IPS DF 19.7 (cell line): Measurements from ENCODE around the gene SNAPC1.
"Not testable (repeated sequence)": the region's sequence is repeated elsewhere in the genome, so short reads cannot be mapped to it uniquely, and the experiment has no call there.

Source experiments
- DNase-seq: peaks from one replicate; pipeline ENCODE4 v3.0.0-alpha.2; 2013; ENCODE audit warnings: low read depth, low spot score

Gene SNAPC1

GRCh38 chr14:61749867-61750266, 12.4 kb upstream of the SNAPC1 start:
- DNase-seq: no peak

DNA sequence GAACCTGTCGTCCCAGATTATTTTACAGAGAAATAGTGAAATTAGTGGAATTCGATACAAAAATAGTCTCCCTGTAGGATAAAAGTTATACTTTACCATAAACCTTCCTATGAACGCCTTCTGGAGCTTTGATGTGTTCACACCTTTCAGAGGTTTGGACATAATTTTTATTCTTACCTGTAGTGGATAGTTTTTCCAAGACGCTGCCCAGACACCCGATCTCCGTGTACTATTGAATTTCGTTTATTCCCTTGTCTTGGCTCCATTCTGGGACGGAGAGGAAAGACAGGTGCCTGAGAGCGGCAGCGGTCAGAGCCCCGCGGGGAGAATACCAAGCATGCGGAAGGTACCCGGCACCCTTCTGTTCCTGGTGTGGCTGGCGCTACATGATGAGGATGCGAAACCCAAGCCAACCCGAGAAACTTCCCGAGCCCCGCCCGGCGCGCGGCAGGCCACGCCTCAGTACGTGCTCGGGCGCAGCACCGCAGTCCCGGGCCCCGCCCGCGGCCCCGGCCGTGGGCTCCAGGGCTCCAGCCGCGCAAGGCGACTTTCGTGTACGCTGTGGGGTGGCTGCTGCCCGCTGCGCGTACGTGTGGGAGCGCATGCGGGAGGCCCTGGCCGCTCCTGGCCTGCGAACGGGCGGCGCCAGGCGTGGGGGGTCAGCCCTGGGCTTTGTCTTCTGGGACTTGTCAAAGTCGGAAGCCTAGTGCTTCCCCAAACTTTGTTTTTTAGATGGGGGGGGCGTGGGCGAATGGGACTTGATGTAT, 11.3 kb upstream of the SNAPC1 start:
- peak; percentile 63 for DNase-seq

DNA sequence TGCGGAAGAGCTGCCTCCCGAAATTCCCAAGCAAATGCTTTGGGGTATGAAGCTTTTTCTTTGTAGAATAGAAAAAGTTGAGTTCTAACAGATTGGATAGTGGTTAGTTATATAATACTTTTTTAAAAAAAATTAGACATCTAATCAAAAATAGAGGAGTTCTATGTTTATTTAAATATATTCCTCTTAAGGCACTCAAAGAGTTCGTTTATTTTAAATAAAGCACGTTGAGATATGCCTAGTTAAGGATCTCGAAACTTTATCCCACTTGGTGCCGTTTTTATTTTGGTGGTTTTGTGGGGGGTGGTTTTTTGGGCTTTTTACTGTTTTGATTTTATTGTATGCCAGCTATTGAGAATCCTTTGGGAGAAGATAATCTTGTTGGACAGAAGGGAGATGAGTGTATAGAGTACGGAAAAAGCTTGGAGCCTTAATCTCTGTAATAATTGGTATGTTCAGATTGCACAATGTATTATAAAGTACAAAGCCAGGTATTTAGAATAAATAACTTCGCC, 10.7 kb upstream of the SNAPC1 start:
- DNase-seq: no peak

DNA sequence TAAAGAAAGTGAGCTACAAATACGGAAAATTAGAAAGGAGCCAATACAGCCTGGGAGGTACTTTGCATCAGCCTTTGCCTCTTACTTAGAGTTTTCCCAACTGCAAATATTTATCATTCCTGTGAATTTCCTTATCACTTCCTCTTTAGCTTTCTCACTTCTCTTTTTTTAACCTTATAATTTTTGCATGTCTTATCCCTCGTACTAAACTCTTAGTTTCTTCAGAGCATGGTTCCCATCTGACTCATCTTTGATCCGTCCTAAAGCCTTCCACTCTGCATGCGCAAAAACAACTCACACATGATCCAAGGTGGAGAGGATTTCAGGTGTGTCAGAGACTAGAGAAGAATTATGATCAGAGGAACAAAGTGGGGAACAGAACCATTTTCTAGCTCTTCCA, 9.6 kb upstream of the SNAPC1 start:
- DNase-seq: no peak

GRCh38 chr14:61753631-61754030, 8.6 kb upstream of the SNAPC1 start:
- no peak for DNase-seq

GRCh38 chr14:61754627-61755381, 7.4 kb upstream of the SNAPC1 start:
- DNase-seq: no peak

GRCh38 chr14:61755382-61755742, 6.9 kb upstream of the SNAPC1 start:
- DNase-seq: not testable (repeated sequence)

DNA sequence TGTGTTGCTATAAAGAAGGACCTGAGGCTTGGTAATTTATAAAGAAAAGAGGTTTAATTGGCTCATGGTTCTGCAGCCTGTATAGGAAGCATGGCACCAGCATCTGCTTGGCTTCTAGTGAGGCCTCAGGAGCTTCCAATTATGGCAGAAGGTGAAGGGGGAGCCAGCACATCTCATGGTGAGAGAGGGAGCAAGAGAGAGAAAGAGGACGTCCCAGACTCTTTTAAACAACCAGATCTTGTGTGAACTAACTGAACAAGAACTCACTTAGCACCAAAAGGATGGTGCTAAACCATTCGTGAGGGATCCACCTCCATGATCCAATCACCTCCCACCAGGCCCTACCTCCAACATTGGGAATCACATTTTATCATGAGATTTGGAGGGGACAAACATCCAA, 6.1 kb upstream of the SNAPC1 start:
- no peak for DNase-seq

DNA sequence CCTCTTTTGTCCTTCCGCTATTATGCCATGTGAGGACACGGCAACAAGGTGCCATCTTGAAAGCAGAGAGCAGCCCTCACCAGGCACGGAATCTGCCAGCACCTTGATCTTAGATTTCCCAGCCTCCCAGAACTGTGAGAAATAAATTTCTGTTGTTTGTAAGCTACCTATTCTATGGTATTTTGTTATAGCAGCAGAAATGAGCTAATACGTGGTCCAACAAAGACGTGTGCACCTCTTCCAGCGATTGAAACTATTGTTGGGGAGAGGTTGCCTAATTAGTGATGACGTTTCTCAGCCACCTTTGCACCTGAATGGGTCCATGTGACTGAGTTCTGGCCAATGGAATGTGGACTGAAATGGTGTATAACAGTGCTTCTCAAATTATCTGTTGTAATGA, 2.3 kb upstream of the SNAPC1 start:
- no peak for DNase-seq

DNA sequence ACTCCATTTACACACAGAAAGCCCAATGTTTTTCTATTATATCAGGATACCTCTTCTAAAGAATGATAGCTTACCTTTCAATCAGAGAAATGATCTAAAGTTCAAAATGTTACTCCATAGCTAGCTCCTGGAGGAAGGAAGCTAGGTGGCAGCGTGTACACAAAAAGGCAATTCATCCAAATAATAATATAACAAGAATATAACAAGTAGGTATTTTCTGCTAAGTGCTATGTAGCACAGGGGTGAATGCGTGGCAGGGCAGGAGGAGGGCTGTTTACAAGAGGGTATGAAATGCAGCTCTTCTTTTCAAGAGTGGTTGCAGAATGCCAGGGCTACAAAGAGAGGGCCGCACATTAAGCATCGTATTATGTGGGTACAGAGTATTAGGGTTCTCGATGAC, 663 bp upstream of the SNAPC1 start:
- DNase-seq: no peak

GRCh38 chr14:61764342-61765122, 2.3 kb downstream of the SNAPC1 start:
- no peak for DNase-seq

DNA sequence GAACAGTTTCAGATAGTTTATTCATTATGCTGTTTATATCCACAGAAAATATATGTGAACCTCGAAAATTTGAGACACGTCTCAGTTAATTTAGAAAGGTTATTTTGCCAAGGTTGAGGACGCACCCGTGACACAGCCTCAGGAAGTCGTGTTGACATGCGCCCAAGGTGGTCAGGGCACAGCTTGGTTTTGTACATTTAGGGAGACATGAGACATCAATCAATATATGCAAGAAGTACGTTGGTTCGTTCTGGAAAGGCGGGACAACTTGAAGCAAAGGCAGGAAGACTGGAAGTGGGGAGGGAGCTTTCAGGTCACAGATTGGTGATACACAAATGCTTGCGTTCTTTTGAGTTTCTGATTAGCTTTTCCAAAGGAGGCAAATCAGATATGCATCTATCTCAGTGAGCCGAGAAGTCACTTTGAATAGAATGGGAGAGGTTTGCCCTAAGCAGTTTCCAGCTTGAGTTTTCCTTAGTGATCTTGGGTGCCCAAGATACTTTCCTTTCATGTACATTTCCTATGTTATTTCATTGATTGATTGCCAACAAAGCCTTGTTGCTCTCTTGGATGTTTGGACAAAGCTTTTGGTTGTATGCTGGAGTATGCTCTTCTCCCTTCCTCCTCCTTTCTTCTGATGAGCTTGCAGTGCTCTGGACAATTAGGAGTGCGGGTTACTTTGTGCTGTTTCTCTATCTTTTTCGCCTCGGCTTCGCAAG, 3.2 kb downstream of the SNAPC1 start:
- DNase-seq: no peak

GRCh38 chr14:61766151-61766550, 3.9 kb downstream of the SNAPC1 start:
- DNase-seq: no peak

DNA sequence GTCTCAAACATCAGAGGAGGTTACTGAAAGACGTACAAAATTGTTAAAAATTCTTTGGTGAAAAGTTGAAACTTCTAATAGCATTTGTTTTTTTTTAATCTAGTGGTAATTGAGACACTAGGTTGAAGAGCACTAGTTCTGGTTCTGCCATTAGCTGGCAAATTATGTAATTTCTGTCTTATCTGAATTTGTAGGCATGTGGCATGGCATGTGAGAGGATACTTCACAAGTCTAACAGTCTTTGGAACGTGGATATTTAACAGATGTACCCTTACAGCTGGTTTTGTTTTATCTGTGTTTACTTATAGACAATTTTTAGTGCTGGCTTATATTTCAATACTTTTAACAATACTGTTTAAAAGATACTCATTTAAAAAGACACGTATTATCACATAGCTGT, 6.0 kb downstream of the SNAPC1 start:
- no peak for DNase-seq

GRCh38 chr14:61769893-61770292, 7.7 kb downstream of the SNAPC1 start:
- DNase-seq: no peak

DNA sequence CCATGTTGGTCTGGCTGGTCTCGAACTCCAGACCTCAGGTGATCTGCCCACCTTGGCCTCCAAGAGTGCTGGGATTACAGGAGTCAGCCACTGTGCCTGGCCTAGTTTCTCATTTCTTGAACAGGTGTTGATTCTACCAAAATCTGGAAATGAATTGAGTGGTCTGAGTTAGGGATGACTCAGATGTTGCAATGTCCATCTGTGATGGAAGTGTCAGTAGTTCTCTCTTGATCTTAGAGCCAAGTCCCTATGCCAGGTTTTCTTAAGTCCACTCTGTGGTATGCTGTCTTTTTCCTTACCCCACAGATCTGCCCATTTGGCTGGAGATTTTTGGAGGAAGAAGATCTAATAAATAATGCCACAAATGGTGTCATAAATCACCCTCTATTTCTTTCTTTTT, 12.6 kb downstream of the SNAPC1 start:
- DNase-seq: no peak

- no peak for DNase-seq
Observed at GRCh38 chr14:61780125-61780524, 17.9 kb downstream of the SNAPC1 start.

DNA sequence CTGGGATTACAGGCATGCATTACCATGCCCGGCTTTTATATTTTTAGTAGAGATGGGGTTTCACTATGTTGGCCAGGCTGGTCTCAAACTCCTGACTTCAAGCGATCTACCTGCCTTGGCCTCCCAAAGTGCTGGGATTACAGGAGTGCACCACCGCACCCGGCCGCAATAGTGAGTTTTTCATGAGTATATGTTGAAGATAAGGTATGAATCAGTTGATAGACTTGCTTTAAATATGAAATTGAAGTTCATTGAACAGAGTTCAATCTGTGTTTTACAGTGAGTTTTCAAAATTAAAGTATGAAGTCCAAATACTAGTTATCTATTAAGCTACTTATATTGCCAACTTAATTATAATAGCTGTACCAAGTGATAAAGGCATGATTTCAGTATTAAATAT, 35.1 kb downstream of the SNAPC1 start:
- no peak for DNase-seq

DNA sequence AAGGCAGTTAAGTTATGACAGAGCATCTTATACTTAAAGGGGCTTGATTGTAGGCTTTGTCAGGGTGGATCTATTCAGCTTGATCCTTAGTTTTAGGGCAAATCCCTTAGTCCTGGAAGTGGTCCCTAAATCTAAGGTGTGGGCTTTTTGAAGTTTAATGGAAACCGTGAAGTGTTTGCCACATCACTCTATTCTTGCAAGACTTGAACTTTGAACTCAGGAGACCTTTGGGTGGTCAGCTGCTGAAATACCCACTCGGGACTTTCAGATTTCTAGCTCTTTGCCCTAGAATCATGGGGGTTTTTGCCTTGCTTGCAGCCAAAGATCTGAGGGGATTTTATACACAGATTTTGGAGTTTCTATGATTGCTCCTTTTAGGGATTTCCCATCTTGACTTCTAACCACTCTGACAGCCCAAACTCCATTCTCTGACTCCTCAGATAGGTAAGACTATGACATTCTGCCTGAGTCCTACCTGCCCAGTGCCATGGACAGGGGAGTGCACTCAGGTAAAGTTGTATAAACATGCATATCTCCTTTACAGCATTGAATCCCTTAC, 39.9 kb downstream of the SNAPC1 start:
- DNase-seq: no peak

- DNase-seq: no peak
Observed at GRCh38 chr14:61803755-61804154, 41.5 kb downstream of the SNAPC1 start.

GRCh38 chr14:61805451-61805850, 43.2 kb downstream of the SNAPC1 start:
- DNase-seq: no peak
